Spleen (tissue), 7 donors: ENCODE measurements around the gene PACSIN2.

Experiments
- POLR2A ChIP-seq, 3 donors: fragments of 450-650 bp; IDR thresholded peaks; one replicate each; pipeline ENCODE4 v1.5.1; 2017; ENCODE audit warnings: antibody characterized with exemption in 3 of 3, mild to moderate bottlenecking in 1 of 3
- TF ChIP-seq, protein P1 (sequence below), 11 experiments: fragments of 200-600 bp in 7 of 11; fragments of 450-650 bp in 4 of 11; sonication (generic) in 4 of 11; IDR thresholded peaks in 8 of 11; conservative IDR thresholded peaks in 3 of 11; 1 replicate in 7 of 11; 2 replicates in 4 of 11; pipeline versions ENCODE4 v1.4.0 to v1.8.0; 2016 to 2021; ENCODE audit warnings: antibody characterized with exemption in 11 of 11, inconsistent platforms in 4 of 11, mild to moderate bottlenecking in 1 of 11
- donor health status: DM: no; HTN: no; CAD: no; lungs with moderate emphysema.
- donor health status: DM: no; HTN: no; CAD: no.
- donor health status: DM: no; HTN: no; CAD: no.

DNA sequence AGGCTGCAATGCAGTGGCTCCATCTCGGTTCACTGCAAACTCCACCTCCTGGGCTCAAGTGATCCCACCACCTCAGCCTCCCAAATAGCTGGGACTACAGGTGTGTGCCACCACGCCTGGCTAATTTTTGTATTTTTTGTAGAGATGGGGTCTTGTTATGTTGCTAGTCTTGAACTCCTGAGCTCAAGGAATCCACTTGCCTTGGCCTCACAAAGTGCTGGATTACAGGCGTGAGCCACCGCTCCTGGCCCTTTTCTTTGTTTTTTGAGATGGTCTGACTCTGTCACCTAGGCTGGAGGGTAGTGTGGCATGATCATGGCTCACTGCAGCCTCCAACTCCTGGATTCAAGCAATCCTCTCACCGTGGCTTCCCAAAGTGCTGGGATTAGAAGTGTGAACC, 178.9 kb downstream of the PACSIN2 start:
- TF ChIP-seq, protein P1, sequence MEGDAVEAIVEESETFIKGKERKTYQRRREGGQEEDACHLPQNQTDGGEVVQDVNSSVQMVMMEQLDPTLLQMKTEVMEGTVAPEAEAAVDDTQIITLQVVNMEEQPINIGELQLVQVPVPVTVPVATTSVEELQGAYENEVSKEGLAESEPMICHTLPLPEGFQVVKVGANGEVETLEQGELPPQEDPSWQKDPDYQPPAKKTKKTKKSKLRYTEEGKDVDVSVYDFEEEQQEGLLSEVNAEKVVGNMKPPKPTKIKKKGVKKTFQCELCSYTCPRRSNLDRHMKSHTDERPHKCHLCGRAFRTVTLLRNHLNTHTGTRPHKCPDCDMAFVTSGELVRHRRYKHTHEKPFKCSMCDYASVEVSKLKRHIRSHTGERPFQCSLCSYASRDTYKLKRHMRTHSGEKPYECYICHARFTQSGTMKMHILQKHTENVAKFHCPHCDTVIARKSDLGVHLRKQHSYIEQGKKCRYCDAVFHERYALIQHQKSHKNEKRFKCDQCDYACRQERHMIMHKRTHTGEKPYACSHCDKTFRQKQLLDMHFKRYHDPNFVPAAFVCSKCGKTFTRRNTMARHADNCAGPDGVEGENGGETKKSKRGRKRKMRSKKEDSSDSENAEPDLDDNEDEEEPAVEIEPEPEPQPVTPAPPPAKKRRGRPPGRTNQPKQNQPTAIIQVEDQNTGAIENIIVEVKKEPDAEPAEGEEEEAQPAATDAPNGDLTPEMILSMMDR (IDR thresholded peaks at IDR 0.05 in 8 of 11, conservative IDR thresholded peaks at IDR 0.05 in 3 of 11) = no peak
- no peak for TF ChIP-seq POLR2A (IDR thresholded peaks at IDR 0.05)
